22Rv1 (cell line): ENCODE data around the gene RABEPK.

Experiments used
- H3K27ac ChIP-seq: fragments of 450-650 bp; 2 replicates; pipeline ENCODE4 v1.5.1; 2017
- CTCF ChIP-seq: fragments of 450-650 bp; IDR thresholded peaks from 2 replicates; pipeline ENCODE4 v1.5.1; 2017; ENCODE audit warnings: mild to moderate bottlenecking
- ZFX ChIP-seq: fragments of 450-650 bp; IDR thresholded peaks from 2 replicates; pipeline ENCODE4 v1.6.1; 2017; ENCODE audit warnings: antibody characterized with exemption, borderline replicate concordance

Gene RABEPK

GRCh38 chr9:125238127-125238914 lies 38.0 kb downstream of the RABEPK start:
- TF ChIP-seq ZFX (no peak), CTCF (no peak)
- H3K27ac ChIP-seq, result peak overlapping the region; percentile 83

- H3K27ac ChIP-seq, result peak overlapping the region; percentile 83
- TF ChIP-seq CTCF (no peak), ZFX (no peak)
Observed at GRCh38 chr9:125238915-125239446, 38.6 kb downstream of the RABEPK start.

GRCh38 chr9:125239631-125240597 lies 39.6 kb downstream of the RABEPK start:
- peak overlapping the region; percentile 83 for H3K27ac ChIP-seq
- TF ChIP-seq CTCF (no peak), ZFX (no peak)

GRCh38 chr9:125240649-125240999 lies 40.3 kb downstream of the RABEPK start:
- H3K27ac ChIP-seq, result peak overlapping the region; percentile 83
- TF ChIP-seq CTCF, result no peak
- no peak for TF ChIP-seq ZFX

GRCh38 chr9:125241000-125241862 lies 40.9 kb downstream of the RABEPK start, which contains the start of gene HSPA5:
Gene HSPA5 (minus strand): TSS chr9:125241343. CDS start chr9:125241126, 217 bp downstream.
- no peak for TF ChIP-seq ZFX
- TF ChIP-seq CTCF, result peak; percentile 23
- H3K27ac ChIP-seq, result peak within 1 kb of the TSS; percentile 83

- H3K27ac ChIP-seq, result peak overlapping the region; percentile 83
- TF ChIP-seq ZFX, result no peak
- TF ChIP-seq CTCF, result no peak
Observed at GRCh38 chr9:125241863-125242739, 41.8 kb downstream of the RABEPK start.
